GM18907 (cell line): ENCODE measurements around the gene HNRNPH3.

Source experiments
- ATAC-seq: cut with Tn5 transposase; IDR thresholded peaks from one replicate; pipeline ENCODE4 v1.9.1; 2021; ENCODE audit warnings: mild to moderate bottlenecking, moderate library complexity; ENCODE audit not compliant: unreplicated experiment

HNRNPH3 gene

GRCh38 chr10:68330852-68331454 is 911 bp upstream of the HNRNPH3 start:
- ATAC-seq, result no peak

GRCh38 chr10:68332259-68333057 is 594 bp downstream of the HNRNPH3 start, which contains the start of gene PBLD:
Gene PBLD (minus strand): TSS chr10:68332928. CDS start chr10:68306844, 26,084 bp downstream.
- ATAC-seq, result peak; percentile 29

- ATAC-seq, result no peak
Measured at GRCh38 chr10:68333058-68333395, 1.2 kb downstream of the HNRNPH3 start.

GRCh38 chr10:68333440-68334431 is 1.9 kb downstream of the HNRNPH3 start:
- ATAC-seq, result no peak

- ATAC-seq, result no peak
Measured at GRCh38 chr10:68334672-68335467, 3.0 kb downstream of the HNRNPH3 start.

GRCh38 chr10:68336754-68337351 is 5.0 kb downstream of the HNRNPH3 start:
- ATAC-seq, result no peak

GRCh38 chr10:68340358-68341080 is 8.7 kb downstream of the HNRNPH3 start:
- no peak for ATAC-seq

GRCh38 chr10:68342909-68343516 is 11.1 kb downstream of the HNRNPH3 start:
- ATAC-seq, result no peak

GRCh38 chr10:68345621-68346020 is 13.8 kb downstream of the HNRNPH3 start:
- no peak for ATAC-seq

GRCh38 chr10:68346774-68347173 is 14.9 kb downstream of the HNRNPH3 start:
- ATAC-seq, result no peak

GRCh38 chr10:68348265-68348741 is 16.4 kb downstream of the HNRNPH3 start:
- ATAC-seq, result peak; percentile 71

GRCh38 chr10:68353537-68353936 is 21.7 kb downstream of the HNRNPH3 start:
- ATAC-seq, result no peak

- ATAC-seq, result no peak
Measured at GRCh38 chr10:68359189-68359588, 27.3 kb downstream of the HNRNPH3 start.

- ATAC-seq, result no peak
Measured at GRCh38 chr10:68362590-68362989, 30.7 kb downstream of the HNRNPH3 start.

GRCh38 chr10:68364101-68364886 is 32.4 kb downstream of the HNRNPH3 start:
- ATAC-seq, result no peak

- no peak for ATAC-seq
Measured at GRCh38 chr10:68365611-68366010, 33.7 kb downstream of the HNRNPH3 start.

- no peak for ATAC-seq
Measured at GRCh38 chr10:68366600-68366999, 34.7 kb downstream of the HNRNPH3 start.

- ATAC-seq, result no peak
Measured at GRCh38 chr10:68367121-68367520, 35.3 kb downstream of the HNRNPH3 start.
